ENCODE measurements around the gene SRD5A3.

DNA sequence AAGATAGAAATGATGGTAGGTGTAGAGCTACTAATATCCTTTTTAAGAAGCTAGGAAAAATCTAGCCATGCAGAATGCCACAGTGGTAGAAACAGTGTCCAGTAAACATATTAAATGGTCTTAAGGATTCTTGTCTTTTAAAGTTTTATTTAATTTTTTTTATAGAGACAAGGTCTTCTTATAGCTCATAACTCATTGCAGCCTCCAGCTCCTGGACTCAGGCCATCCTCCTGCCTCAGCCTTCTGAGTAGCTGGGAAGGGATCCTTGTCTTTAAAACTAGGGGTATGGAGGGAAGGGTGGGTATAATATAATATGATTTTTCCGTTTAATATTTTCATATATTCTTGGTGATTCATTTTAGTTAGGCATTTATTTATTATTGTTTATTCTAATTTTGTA lies 53.5 kb downstream of the SRD5A3 start:
- TF ChIP-seq, protein P1, sequence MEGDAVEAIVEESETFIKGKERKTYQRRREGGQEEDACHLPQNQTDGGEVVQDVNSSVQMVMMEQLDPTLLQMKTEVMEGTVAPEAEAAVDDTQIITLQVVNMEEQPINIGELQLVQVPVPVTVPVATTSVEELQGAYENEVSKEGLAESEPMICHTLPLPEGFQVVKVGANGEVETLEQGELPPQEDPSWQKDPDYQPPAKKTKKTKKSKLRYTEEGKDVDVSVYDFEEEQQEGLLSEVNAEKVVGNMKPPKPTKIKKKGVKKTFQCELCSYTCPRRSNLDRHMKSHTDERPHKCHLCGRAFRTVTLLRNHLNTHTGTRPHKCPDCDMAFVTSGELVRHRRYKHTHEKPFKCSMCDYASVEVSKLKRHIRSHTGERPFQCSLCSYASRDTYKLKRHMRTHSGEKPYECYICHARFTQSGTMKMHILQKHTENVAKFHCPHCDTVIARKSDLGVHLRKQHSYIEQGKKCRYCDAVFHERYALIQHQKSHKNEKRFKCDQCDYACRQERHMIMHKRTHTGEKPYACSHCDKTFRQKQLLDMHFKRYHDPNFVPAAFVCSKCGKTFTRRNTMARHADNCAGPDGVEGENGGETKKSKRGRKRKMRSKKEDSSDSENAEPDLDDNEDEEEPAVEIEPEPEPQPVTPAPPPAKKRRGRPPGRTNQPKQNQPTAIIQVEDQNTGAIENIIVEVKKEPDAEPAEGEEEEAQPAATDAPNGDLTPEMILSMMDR (IDR thresholded peaks at IDR 0.05; ENCODE audit: low read depth, low read length, missing input control): no peak
- TF ChIP-seq EGR1 (IDR thresholded peaks at IDR 0.05; ENCODE audit: low read depth in 2 of 2): no peak
- no peak for TF ChIP-seq RAD21 (IDR thresholded peaks at IDR 0.05)
- TF ChIP-seq YY1 (IDR thresholded peaks at IDR 0.05): no peak
- TF ChIP-seq, protein P2, sequence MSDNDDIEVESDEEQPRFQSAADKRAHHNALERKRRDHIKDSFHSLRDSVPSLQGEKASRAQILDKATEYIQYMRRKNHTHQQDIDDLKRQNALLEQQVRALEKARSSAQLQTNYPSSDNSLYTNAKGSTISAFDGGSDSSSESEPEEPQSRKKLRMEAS (IDR thresholded peaks at IDR 0.05): no peak
- TF ChIP-seq FOXA2 (IDR thresholded peaks at IDR 0.05): no peak
- TF ChIP-seq JUND (IDR thresholded peaks at IDR 0.05): no peak
- TF ChIP-seq, protein P3, sequence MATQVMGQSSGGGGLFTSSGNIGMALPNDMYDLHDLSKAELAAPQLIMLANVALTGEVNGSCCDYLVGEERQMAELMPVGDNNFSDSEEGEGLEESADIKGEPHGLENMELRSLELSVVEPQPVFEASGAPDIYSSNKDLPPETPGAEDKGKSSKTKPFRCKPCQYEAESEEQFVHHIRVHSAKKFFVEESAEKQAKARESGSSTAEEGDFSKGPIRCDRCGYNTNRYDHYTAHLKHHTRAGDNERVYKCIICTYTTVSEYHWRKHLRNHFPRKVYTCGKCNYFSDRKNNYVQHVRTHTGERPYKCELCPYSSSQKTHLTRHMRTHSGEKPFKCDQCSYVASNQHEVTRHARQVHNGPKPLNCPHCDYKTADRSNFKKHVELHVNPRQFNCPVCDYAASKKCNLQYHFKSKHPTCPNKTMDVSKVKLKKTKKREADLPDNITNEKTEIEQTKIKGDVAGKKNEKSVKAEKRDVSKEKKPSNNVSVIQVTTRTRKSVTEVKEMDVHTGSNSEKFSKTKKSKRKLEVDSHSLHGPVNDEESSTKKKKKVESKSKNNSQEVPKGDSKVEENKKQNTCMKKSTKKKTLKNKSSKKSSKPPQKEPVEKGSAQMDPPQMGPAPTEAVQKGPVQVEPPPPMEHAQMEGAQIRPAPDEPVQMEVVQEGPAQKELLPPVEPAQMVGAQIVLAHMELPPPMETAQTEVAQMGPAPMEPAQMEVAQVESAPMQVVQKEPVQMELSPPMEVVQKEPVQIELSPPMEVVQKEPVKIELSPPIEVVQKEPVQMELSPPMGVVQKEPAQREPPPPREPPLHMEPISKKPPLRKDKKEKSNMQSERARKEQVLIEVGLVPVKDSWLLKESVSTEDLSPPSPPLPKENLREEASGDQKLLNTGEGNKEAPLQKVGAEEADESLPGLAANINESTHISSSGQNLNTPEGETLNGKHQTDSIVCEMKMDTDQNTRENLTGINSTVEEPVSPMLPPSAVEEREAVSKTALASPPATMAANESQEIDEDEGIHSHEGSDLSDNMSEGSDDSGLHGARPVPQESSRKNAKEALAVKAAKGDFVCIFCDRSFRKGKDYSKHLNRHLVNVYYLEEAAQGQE (IDR thresholded peaks at IDR 0.05): no peak
- TF ChIP-seq NR2F2 (IDR thresholded peaks at IDR 0.05): no peak
- TF ChIP-seq SP1 (IDR thresholded peaks at IDR 0.05): no peak

All from liver (tissue), 3 donors.